ENCODE data around the gene MDGA2.

Gene MDGA2

DNA sequence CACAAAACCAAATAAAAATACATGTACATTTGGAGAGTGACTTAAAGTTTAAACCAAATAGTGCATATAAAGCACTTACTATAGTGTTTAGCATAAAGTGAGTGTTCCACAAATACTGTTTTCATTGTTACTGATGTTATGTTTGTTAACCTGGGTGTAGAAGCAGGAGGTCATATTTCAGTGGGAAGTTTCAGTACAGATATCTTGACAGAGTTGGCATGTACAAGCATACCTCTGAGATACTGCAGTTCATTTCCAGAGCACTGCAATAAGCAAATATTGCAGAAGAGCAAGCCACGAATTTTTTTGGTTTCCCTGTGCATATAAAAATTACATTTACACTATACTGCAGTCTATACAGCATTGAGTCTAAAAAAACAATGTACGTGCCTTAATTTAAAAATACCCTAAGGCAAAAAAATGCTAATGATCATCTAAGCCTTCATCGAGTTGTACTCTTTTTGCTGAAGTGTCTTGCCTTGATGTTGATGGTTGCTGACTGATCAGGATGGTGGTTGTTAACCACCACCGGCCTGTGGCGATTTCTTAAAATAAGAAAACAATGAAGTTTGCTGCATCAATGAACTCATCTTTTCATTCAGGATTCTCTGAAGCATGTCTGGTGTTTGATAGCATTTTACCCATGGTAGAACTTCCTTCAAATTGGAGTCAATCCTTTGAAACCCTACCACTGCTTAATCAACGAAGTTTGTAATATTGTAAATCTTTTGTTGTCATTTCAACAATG lies 662.7 kb downstream of the MDGA2 start:
- no peak for DNase-seq (ENCODE audit: low spot score)
- Histone ChIP-seq H3K4ac (ENCODE audit: low read length) (no peak overlapping the region), H3K36me3 (replicated peaks in 1 of 2; ENCODE audit: control insufficient read depth in 2 of 2, insufficient read depth in 2 of 2, low read length in 2 of 2) (no peaks in the 10 kb centered on the region), H3K14ac (ENCODE audit: low read length) (no peak overlapping the region), H2BK12ac (ENCODE audit: low read length) (no peak overlapping the region), H3K27me3 (ENCODE audit: control insufficient read depth in 3 of 3, insufficient read depth in 3 of 3, low read depth in 1 of 3, low read length in 3 of 3) (no peaks in the 10 kb centered on the region), H3K9ac (ENCODE audit: low read depth, low read length, poor library complexity) (no peak overlapping the region), H2BK5ac (ENCODE audit: low read length) (no peak overlapping the region), H3K18ac (ENCODE audit: low read length) (no peak overlapping the region), H3K4me2 (ENCODE audit: insufficient read depth, low read length, poor library complexity, severe bottlenecking) (no peak overlapping the region), H2BK15ac (ENCODE audit: low read length) (no peak overlapping the region), H4K8ac (ENCODE audit: low read depth, low read length) (no peak overlapping the region), H4K91ac (ENCODE audit: low read depth, low read length, poor library complexity) (no peak overlapping the region), H2BK120ac (ENCODE audit: low read depth, low read length) (no peak overlapping the region), H3K23ac (ENCODE audit: low read depth, low read length, poor library complexity) (no peak overlapping the region), H2AFZ (ENCODE audit: low read length) (no peak overlapping the region), H2AK5ac (ENCODE audit: low read depth, low read length) (no peak overlapping the region), H3K79me1 (ENCODE audit: low read depth, low read length) (no peaks in the 10 kb centered on the region), H3K9me3 (replicated peaks in 1 of 2; ENCODE audit: control insufficient read depth in 2 of 2, insufficient read depth in 1 of 2, low read depth in 1 of 2, low read length in 2 of 2) (no peaks in the 10 kb centered on the region), H3K27ac (replicated peaks; ENCODE audit: low read length) (no peak overlapping the region), H3K4me1 (ENCODE audit: control insufficient read depth in 2 of 2, insufficient read depth in 1 of 2, low read depth in 1 of 2, low read length in 2 of 2) (peaks cover 2 to 3% of the 10 kb centered on the region in 2 donors), H3K4me3 (ENCODE audit: low read length in 2 of 2) (no peak overlapping the region)
- no CpG with 5 or more reads among the region's 6 CpGs for WGBS, 2 donors (ENCODE audit: extremely low coverage in 2 of 2, insufficient read length in 2 of 2, insufficient replicate concordance in 1 of 2)

GRCh38 chr14:47009615-47010014 lies 665.8 kb downstream of the MDGA2 start:
- Histone ChIP-seq H3K4me2 (ENCODE audit: insufficient read depth, low read length, poor library complexity, severe bottlenecking) (no peak overlapping the region), H2BK5ac (ENCODE audit: low read length) (no peak overlapping the region), H3K9me3 (replicated peaks in 1 of 2; ENCODE audit: control insufficient read depth in 2 of 2, insufficient read depth in 1 of 2, low read depth in 1 of 2, low read length in 2 of 2) (no peaks in the 10 kb centered on the region), H3K14ac (ENCODE audit: low read length) (no peak overlapping the region), H2BK15ac (ENCODE audit: low read length) (no peak overlapping the region), H3K4ac (ENCODE audit: low read length) (no peak overlapping the region), H3K4me3 (ENCODE audit: low read length in 2 of 2) (no peak overlapping the region), H3K27ac (replicated peaks; ENCODE audit: low read length) (no peak overlapping the region), H2BK120ac (ENCODE audit: low read depth, low read length) (no peak overlapping the region), H2AK5ac (ENCODE audit: low read depth, low read length) (no peak overlapping the region), H2BK12ac (ENCODE audit: low read length) (no peak overlapping the region), H3K27me3 (ENCODE audit: control insufficient read depth in 3 of 3, insufficient read depth in 3 of 3, low read depth in 1 of 3, low read length in 3 of 3) (no peaks in the 10 kb centered on the region), H3K18ac (ENCODE audit: low read length) (no peak overlapping the region), H3K4me1 (ENCODE audit: control insufficient read depth in 2 of 2, insufficient read depth in 1 of 2, low read depth in 1 of 2, low read length in 2 of 2) (peaks cover 2 to 3% of the 10 kb centered on the region in 2 donors), H3K36me3 (replicated peaks in 1 of 2; ENCODE audit: control insufficient read depth in 2 of 2, insufficient read depth in 2 of 2, low read length in 2 of 2) (no peaks in the 10 kb centered on the region), H3K79me1 (ENCODE audit: low read depth, low read length) (no peaks in the 10 kb centered on the region), H4K91ac (ENCODE audit: low read depth, low read length, poor library complexity) (no peak overlapping the region), H2AFZ (ENCODE audit: low read length) (no peak overlapping the region), H3K9ac (ENCODE audit: low read depth, low read length, poor library complexity) (no peak overlapping the region), H3K23ac (ENCODE audit: low read depth, low read length, poor library complexity) (no peak overlapping the region), H4K8ac (ENCODE audit: low read depth, low read length) (no peak overlapping the region)
- no peak for DNase-seq (ENCODE audit: low spot score)
- no CpG with 5 or more reads among the region's 3 CpGs for WGBS, 2 donors (ENCODE audit: extremely low coverage in 2 of 2, insufficient read length in 2 of 2, insufficient replicate concordance in 1 of 2)

DNA sequence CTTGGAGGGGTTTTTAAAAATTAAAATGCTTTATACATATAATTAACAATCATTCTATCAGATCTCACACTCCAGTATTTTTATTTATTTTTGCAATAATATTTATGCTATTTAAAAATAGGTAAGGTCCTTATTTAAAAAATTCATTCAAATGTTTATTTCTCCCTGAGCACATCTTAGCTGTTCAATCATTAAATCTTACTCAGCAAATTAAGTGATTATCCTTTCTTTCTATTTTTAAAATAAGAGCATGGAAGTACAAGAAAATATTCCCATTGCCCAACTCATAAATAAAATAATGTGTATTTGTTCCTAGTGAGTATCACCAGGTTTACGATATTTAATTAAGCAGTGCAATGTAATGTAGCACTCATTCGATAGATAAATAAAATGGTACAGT lies 666.7 kb downstream of the MDGA2 start:
- H3K4ac ChIP-seq (ENCODE audit: low read length) = no peak overlapping the region
- no peak overlapping the region for H2BK15ac ChIP-seq (ENCODE audit: low read length)
- WGBS, 2 donors (ENCODE audit: extremely low coverage in 2 of 2, insufficient read length in 2 of 2, insufficient replicate concordance in 1 of 2) = no CpG with 5 or more reads among the region's 2 CpGs
- no peaks in the 10 kb centered on the region for H3K27me3 ChIP-seq (ENCODE audit: control insufficient read depth in 3 of 3, insufficient read depth in 3 of 3, low read depth in 1 of 3, low read length in 3 of 3)
- no peak overlapping the region for H3K9ac ChIP-seq (ENCODE audit: low read depth, low read length, poor library complexity)
- H3K4me2 ChIP-seq (ENCODE audit: insufficient read depth, low read length, poor library complexity, severe bottlenecking) = no peak overlapping the region
- H3K4me1 ChIP-seq (ENCODE audit: control insufficient read depth in 2 of 2, insufficient read depth in 1 of 2, low read depth in 1 of 2, low read length in 2 of 2) = peaks cover 2 to 3% of the 10 kb centered on the region in 2 donors
- no peaks in the 10 kb centered on the region for H3K9me3 ChIP-seq (replicated peaks in 1 of 2; ENCODE audit: control insufficient read depth in 2 of 2, insufficient read depth in 1 of 2, low read depth in 1 of 2, low read length in 2 of 2)
- no peak for DNase-seq (ENCODE audit: low spot score)
- H2AFZ ChIP-seq (ENCODE audit: low read length) = no peak overlapping the region
- no peak overlapping the region for H2BK5ac ChIP-seq (ENCODE audit: low read length)
- H2AK5ac ChIP-seq (ENCODE audit: low read depth, low read length) = no peak overlapping the region
- H4K91ac ChIP-seq (ENCODE audit: low read depth, low read length, poor library complexity) = no peak overlapping the region
- H2BK12ac ChIP-seq (ENCODE audit: low read length) = no peak overlapping the region
- no peaks in the 10 kb centered on the region for H3K36me3 ChIP-seq (replicated peaks in 1 of 2; ENCODE audit: control insufficient read depth in 2 of 2, insufficient read depth in 2 of 2, low read length in 2 of 2)
- no peak overlapping the region for H3K18ac ChIP-seq (ENCODE audit: low read length)
- no peak overlapping the region for H3K23ac ChIP-seq (ENCODE audit: low read depth, low read length, poor library complexity)
- no peak overlapping the region for H2BK120ac ChIP-seq (ENCODE audit: low read depth, low read length)
- H4K8ac ChIP-seq (ENCODE audit: low read depth, low read length) = no peak overlapping the region
- no peak overlapping the region for H3K4me3 ChIP-seq (ENCODE audit: low read length in 2 of 2)
- H3K79me1 ChIP-seq (ENCODE audit: low read depth, low read length) = no peaks in the 10 kb centered on the region
- no peak overlapping the region for H3K27ac ChIP-seq (replicated peaks; ENCODE audit: low read length)
- no peak overlapping the region for H3K14ac ChIP-seq (ENCODE audit: low read length)

- H2AFZ ChIP-seq (ENCODE audit: low read length) = no peak overlapping the region
- no peaks in the 10 kb centered on the region for H3K4me1 ChIP-seq (ENCODE audit: control insufficient read depth in 2 of 2, insufficient read depth in 1 of 2, low read depth in 1 of 2, low read length in 2 of 2)
- H2AK5ac ChIP-seq (ENCODE audit: low read depth, low read length) = no peak overlapping the region
- no peak overlapping the region for H3K9ac ChIP-seq (ENCODE audit: low read depth, low read length, poor library complexity)
- H3K23ac ChIP-seq (ENCODE audit: low read depth, low read length, poor library complexity) = no peak overlapping the region
- H3K27me3 ChIP-seq (ENCODE audit: control insufficient read depth in 3 of 3, insufficient read depth in 3 of 3, low read depth in 1 of 3, low read length in 3 of 3) = no peaks in the 10 kb centered on the region
- H3K9me3 ChIP-seq (replicated peaks in 1 of 2; ENCODE audit: control insufficient read depth in 2 of 2, insufficient read depth in 1 of 2, low read depth in 1 of 2, low read length in 2 of 2) = no peaks in the 10 kb centered on the region
- H3K27ac ChIP-seq (replicated peaks; ENCODE audit: low read length) = no peak overlapping the region
- no peak overlapping the region for H2BK12ac ChIP-seq (ENCODE audit: low read length)
- no peak overlapping the region for H4K8ac ChIP-seq (ENCODE audit: low read depth, low read length)
- H3K4me2 ChIP-seq (ENCODE audit: insufficient read depth, low read length, poor library complexity, severe bottlenecking) = no peak overlapping the region
- H3K36me3 ChIP-seq (replicated peaks in 1 of 2; ENCODE audit: control insufficient read depth in 2 of 2, insufficient read depth in 2 of 2, low read length in 2 of 2) = no peaks in the 10 kb centered on the region
- no CpG with 5 or more reads among the region's 1 CpG for WGBS, 2 donors (ENCODE audit: extremely low coverage in 2 of 2, insufficient read length in 2 of 2, insufficient replicate concordance in 1 of 2)
- H2BK15ac ChIP-seq (ENCODE audit: low read length) = no peak overlapping the region
- no peaks in the 10 kb centered on the region for H3K79me1 ChIP-seq (ENCODE audit: low read depth, low read length)
- H2BK5ac ChIP-seq (ENCODE audit: low read length) = no peak overlapping the region
- no peak overlapping the region for H3K18ac ChIP-seq (ENCODE audit: low read length)
- DNase-seq (ENCODE audit: low spot score) = no peak
- H3K14ac ChIP-seq (ENCODE audit: low read length) = no peak overlapping the region
- H2BK120ac ChIP-seq (ENCODE audit: low read depth, low read length) = no peak overlapping the region
- H3K4me3 ChIP-seq (ENCODE audit: low read length in 2 of 2) = no peak overlapping the region
- H4K91ac ChIP-seq (ENCODE audit: low read depth, low read length, poor library complexity) = no peak overlapping the region
- no peak overlapping the region for H3K4ac ChIP-seq (ENCODE audit: low read length)
Observed at GRCh38 chr14:46999661-47000060, 675.7 kb downstream of the MDGA2 start.

Measured in neuronal stem cell (in vitro differentiated cells).